CD14-positive monocyte (primary cell): Measurements from ENCODE around the gene ODC1. TPM values are rescaled to one million over a fixed set of nuclear protein-coding genes. Genes with fewer than 3 reads are reported as not detected.

Experiments used
- DNase-seq, 3 donors: peaks; one replicate each; pipeline ENCODE4 v3.0.0-alpha.2; 2011 to 2022
- H2AFZ ChIP-seq: 2 replicates; pipeline ENCODE4 v1.6.0; 2012; ENCODE audit warnings: mild to moderate bottlenecking, low read depth, low read length, inconsistent platforms; ENCODE audit not compliant: insufficient read depth, poor library complexity, severe bottlenecking
- H3K27ac ChIP-seq, 2 donors: 1 replicate in 1 of 2; 2 replicates in 1 of 2; pipeline ENCODE4 v1.5.1; 2012 to 2013; ENCODE audit warnings: low read length in 2 of 2, control low read depth in 1 of 2, inconsistent platforms in 1 of 2, low read depth in 1 of 2, mild to moderate bottlenecking in 1 of 2
- H3K27me3 ChIP-seq, 2 donors: one replicate each; pipeline versions ENCODE4 v1.6.0 to v1.6.1; 2011 to 2013; ENCODE audit warnings: low read length in 2 of 2; ENCODE audit not compliant: control insufficient read depth in 2 of 2, insufficient read depth in 2 of 2
- H3K36me3 ChIP-seq, 2 donors: replicated peaks in 1 of 2; 1 replicate in 1 of 2; 2 replicates in 1 of 2; pipeline versions ENCODE4 v1.5.1 to v1.6.1; 2012 to 2013; ENCODE audit warnings: low read length in 2 of 2, control low read depth in 1 of 2, inconsistent platforms in 1 of 2, mild to moderate bottlenecking in 1 of 2; ENCODE audit not compliant: insufficient read depth in 2 of 2, control insufficient read depth in 1 of 2
- H3K4me1 ChIP-seq, 2 donors: 1 replicate in 1 of 2; 2 replicates in 1 of 2; pipeline versions ENCODE4 v1.5.1 to v1.6.1; 2012 to 2013; ENCODE audit warnings: low read length in 2 of 2, control low read depth in 1 of 2, inconsistent platforms in 1 of 2, mild to moderate bottlenecking in 1 of 2, moderate library complexity in 1 of 2; ENCODE audit not compliant: insufficient read depth in 2 of 2, control insufficient read depth in 1 of 2
- H3K4me2 ChIP-seq: replicated peaks from 2 replicates; pipeline ENCODE3; 2012; ENCODE audit warnings: low read length, moderate library complexity, mild to moderate bottlenecking; ENCODE audit not compliant: poor library complexity, severe bottlenecking; ENCODE audit errors: extremely low read depth
- H3K4me3 ChIP-seq, 3 experiments: fragments of 200-600 bp in 1 of 3; sonication (generic) in 1 of 3; replicated peaks in 1 of 3; 1 replicate in 2 of 3; 2 replicates in 1 of 3; pipeline ENCODE4 v1.5.1; 2011 to 2013; ENCODE audit warnings: low read length in 3 of 3, mild to moderate bottlenecking in 3 of 3, control low read depth in 2 of 3, low read depth in 2 of 3, inconsistent platforms in 1 of 3, moderate library complexity in 1 of 3
- H3K79me2 ChIP-seq: 2 replicates; pipeline ENCODE4 v1.6.0; 2012; ENCODE audit warnings: mild to moderate bottlenecking, control low read depth, inconsistent platforms, low read length, moderate library complexity; ENCODE audit not compliant: insufficient read depth
- H3K9ac ChIP-seq: 2 replicates; pipeline ENCODE4 v1.6.0; 2017; ENCODE audit warnings: low read length, mild to moderate bottlenecking; ENCODE audit not compliant: insufficient read depth, poor library complexity, severe bottlenecking
- H3K9me3 ChIP-seq, 2 donors: replicated peaks in 1 of 2; 1 replicate in 1 of 2; 2 replicates in 1 of 2; pipeline versions ENCODE4 v1.5.1 to v1.6.1; 2012 to 2013; ENCODE audit warnings: low read length in 2 of 2, control low read depth in 1 of 2; ENCODE audit not compliant: control insufficient read depth in 1 of 2, insufficient read depth in 1 of 2
- H4K20me1 ChIP-seq: 2 replicates; pipeline ENCODE4 v1.6.0; 2012; ENCODE audit warnings: mild to moderate bottlenecking, low read length, control low read depth, moderate library complexity; ENCODE audit not compliant: insufficient read depth
- H3K27ac Mint-ChIP-seq, 7 donors: one replicate each; pipeline ENCODE4 v1.8.0; 2020; ENCODE audit warnings: mild to moderate bottlenecking in 7 of 7, mixed read lengths in 7 of 7, moderate library complexity in 6 of 7, inconsistent platforms in 2 of 7
- H3K27me3 Mint-ChIP-seq, 3 donors: one replicate each; pipeline ENCODE4 v1.8.0; 2021 to 2022; ENCODE audit warnings: low read depth in 3 of 3, mild to moderate bottlenecking in 3 of 3, mixed read lengths in 3 of 3, moderate library complexity in 3 of 3, inconsistent platforms in 1 of 3
- H3K36me3 Mint-ChIP-seq, 2 donors: one replicate each; pipeline ENCODE4 v1.8.0; 2020; ENCODE audit warnings: mixed read lengths in 2 of 2, inconsistent platforms in 1 of 2, mild to moderate bottlenecking in 1 of 2
- H3K4me1 Mint-ChIP-seq: one replicate; pipeline ENCODE4 v1.8.0; 2020; ENCODE audit warnings: mild to moderate bottlenecking, mixed read lengths
- H3K4me3 Mint-ChIP-seq, 2 donors: one replicate each; pipeline ENCODE4 v1.8.0; 2020; ENCODE audit warnings: mild to moderate bottlenecking in 2 of 2, mixed read lengths in 2 of 2, moderate library complexity in 1 of 2
- H3K9me3 Mint-ChIP-seq, 7 donors: one replicate each; pipeline ENCODE4 v1.8.0; 2020 to 2022; ENCODE audit warnings: mixed read lengths in 7 of 7, mild to moderate bottlenecking in 6 of 7, moderate library complexity in 6 of 7, inconsistent platforms in 2 of 7
- WGBS: methylation state at CpG from one replicate; pipeline ENCODE4 v1.1.5; 2013; ENCODE audit warnings: missing lambda C conversion rate; ENCODE audit not compliant: insufficient coverage; 5-methylcytosine and 5-hydroxymethylcytosine counted together
- intact Hi-C, 2 donors: fragments of 100-400 bp; cut with micrococcal nuclease; formaldehyde crosslinking; loops; one replicate each; pipeline versions ENCODE4 v1.15.0 to v1.15.1; 2023
- polyA plus RNA-seq, 3 donors: library from polyadenylated mRNA; depleted of rRNA in 1 of 3; unstranded in 2 of 3; stranded (reverse) in 1 of 3; fragments of 300-500 nt in 2 of 3; fragments of >200 nt in 1 of 3; fragmentation: Illumina TruSeq in 2 of 3; gene quantifications; 1 replicate in 2 of 3; 2 replicates in 1 of 3; pipeline ENCODE4 v1.2.3, GENCODE V29; 2012 to 2021
- TF ChIP-seq, protein P1 (sequence below): fragments of 200-600 bp; IDR thresholded peaks from one replicate; pipeline ENCODE4 v1.8.0; 2022; ENCODE audit warnings: antibody characterized with exemption, mild to moderate bottlenecking

Gene ODC1
- polyA plus RNA-seq, 3 donors: 22.7 to 27.3 (median 23.6) TPM

DNA sequence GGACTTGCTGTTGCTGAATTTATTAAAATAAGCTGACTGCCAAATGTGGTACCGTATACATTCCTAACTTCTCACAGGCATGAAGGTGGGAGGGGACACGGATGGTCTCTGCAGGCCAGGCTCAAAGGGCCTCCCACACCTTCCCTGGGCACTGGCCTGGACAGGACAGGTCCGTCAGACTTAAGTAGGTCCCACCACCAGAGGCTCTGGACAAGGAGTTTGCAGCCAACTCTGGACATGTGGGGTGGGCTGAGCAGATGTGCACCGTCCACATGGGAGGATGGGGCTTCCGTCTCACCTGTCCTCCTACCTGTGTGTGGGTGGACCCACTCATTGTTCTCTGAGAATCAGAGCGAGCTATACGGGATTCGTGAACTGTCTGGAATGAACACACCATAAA, 8.2 kb downstream of the ODC1 start:
- no peak overlapping the region for H3K4me3 Mint-ChIP-seq
- peaks cover 49 to 59% of the 10 kb centered on the region in 2 donors for H3K36me3 ChIP-seq
- H3K9me3 ChIP-seq: no peaks in the 10 kb centered on the region
- DNase-seq: no peak
- 100% methylated on average over 1 of the region's 8 CpGs for WGBS
- H3K36me3 Mint-ChIP-seq: peaks cover 62% of the 10 kb centered on the region in 2 donors
- H3K4me3 ChIP-seq: no peak overlapping the region
- peaks cover 3% of the 10 kb centered on the region for H4K20me1 ChIP-seq
- H3K9me3 Mint-ChIP-seq: no peaks in the 10 kb centered on the region
- no peak overlapping the region for H3K27ac Mint-ChIP-seq
- H3K27me3 Mint-ChIP-seq: peaks cover 0 to 2% (median 0%) of the 10 kb centered on the region in 3 donors
- TF ChIP-seq, protein P1, sequence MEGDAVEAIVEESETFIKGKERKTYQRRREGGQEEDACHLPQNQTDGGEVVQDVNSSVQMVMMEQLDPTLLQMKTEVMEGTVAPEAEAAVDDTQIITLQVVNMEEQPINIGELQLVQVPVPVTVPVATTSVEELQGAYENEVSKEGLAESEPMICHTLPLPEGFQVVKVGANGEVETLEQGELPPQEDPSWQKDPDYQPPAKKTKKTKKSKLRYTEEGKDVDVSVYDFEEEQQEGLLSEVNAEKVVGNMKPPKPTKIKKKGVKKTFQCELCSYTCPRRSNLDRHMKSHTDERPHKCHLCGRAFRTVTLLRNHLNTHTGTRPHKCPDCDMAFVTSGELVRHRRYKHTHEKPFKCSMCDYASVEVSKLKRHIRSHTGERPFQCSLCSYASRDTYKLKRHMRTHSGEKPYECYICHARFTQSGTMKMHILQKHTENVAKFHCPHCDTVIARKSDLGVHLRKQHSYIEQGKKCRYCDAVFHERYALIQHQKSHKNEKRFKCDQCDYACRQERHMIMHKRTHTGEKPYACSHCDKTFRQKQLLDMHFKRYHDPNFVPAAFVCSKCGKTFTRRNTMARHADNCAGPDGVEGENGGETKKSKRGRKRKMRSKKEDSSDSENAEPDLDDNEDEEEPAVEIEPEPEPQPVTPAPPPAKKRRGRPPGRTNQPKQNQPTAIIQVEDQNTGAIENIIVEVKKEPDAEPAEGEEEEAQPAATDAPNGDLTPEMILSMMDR: no peak
- peaks cover 6% of the 10 kb centered on the region for H3K4me1 Mint-ChIP-seq
- no peak overlapping the region for H3K9ac ChIP-seq
- no peak overlapping the region for H3K4me2 ChIP-seq
- no peak overlapping the region for H2AFZ ChIP-seq
- intact Hi-C loops: loop anchor here (5.0 to 10.0 kb wide), 3 partner anchors 173 to 485 kb away; partner anchors contain the start of gene GRHL1 (in 2 of the 2)
- peaks cover 4% of the 10 kb centered on the region for H3K79me2 ChIP-seq
- H3K4me1 ChIP-seq: peaks cover 4% of the 10 kb centered on the region in 2 donors
- H3K27me3 ChIP-seq: no peaks in the 10 kb centered on the region
- no peak overlapping the region for H3K27ac ChIP-seq

DNA sequence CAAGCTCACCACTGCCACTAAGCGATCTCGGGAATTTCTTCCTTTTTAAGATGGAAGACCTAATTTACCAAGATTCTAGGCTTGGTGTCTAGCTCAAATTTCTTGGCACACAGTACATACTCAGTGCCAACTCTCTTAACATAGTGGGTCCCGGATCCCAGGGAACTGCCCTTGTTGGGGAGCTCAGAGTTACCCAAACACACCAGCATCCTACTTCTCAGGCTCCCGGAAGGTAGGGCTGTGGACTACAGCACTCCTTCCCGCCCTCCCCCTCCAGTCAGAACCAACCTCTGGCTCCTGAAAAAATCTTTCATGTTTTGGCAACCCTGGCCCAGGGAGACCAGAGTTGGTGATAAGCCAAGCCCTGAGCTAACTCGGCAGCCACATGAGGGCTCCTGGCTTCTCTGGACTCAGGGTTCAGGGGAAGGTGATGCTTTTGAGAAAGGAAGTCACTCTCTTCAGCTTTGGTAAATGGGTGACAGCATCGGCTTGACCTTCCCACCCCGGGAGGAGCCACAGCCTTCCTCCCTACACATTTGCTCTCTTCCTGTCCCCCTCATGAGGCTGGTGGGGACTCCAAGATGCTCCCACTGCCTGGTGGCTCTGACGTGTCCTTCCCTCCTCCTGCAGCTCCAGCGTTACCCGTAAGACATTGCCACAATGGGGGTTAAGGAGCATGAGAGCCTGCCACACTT, 8.8 kb downstream of the ODC1 start:
- Histone ChIP-seq H2AFZ (no peak overlapping the region), H3K27me3 (no peaks in the 10 kb centered on the region), H4K20me1 (no peaks in the 10 kb centered on the region), H3K4me2 (no peak overlapping the region), H3K9ac (no peak overlapping the region), H3K79me2 (no peaks in the 10 kb centered on the region), H3K27ac (no peak overlapping the region), H3K9me3 (no peaks in the 10 kb centered on the region), H3K36me3 (peaks cover 48 to 53% of the 10 kb centered on the region in 2 donors), H3K4me1 (peaks cover 3 to 5% of the 10 kb centered on the region in 2 donors), H3K4me3 (no peak overlapping the region)
- no peak for DNase-seq
- intact Hi-C loops: loop anchor here (5.0 to 10.0 kb wide), 2 partner anchors 172 to 455 kb away; no protein-coding TSS in a partner anchor
- no peak overlapping the region for H3K4me3 Mint-ChIP-seq
- H3K27ac Mint-ChIP-seq: no peak overlapping the region
- no peaks in the 10 kb centered on the region for H3K9me3 Mint-ChIP-seq
- H3K36me3 Mint-ChIP-seq: peaks cover 56 to 57% of the 10 kb centered on the region in 2 donors
- WGBS: 82% methylated on average over 5 of the region's 11 CpGs
- TF ChIP-seq, protein P1: no peak
- H3K27me3 Mint-ChIP-seq: peaks cover 0 to 2% (median 0%) of the 10 kb centered on the region in 3 donors
- no peaks in the 10 kb centered on the region for H3K4me1 Mint-ChIP-seq
